Measurements from ENCODE around the gene PAEP. TPM values are rescaled to one million over a fixed set of nuclear protein-coding genes. Genes with fewer than 3 reads are reported as not detected.

The PAEP gene
- total RNA-seq, 6 experiments from 2014 or later = not detected

DNA sequence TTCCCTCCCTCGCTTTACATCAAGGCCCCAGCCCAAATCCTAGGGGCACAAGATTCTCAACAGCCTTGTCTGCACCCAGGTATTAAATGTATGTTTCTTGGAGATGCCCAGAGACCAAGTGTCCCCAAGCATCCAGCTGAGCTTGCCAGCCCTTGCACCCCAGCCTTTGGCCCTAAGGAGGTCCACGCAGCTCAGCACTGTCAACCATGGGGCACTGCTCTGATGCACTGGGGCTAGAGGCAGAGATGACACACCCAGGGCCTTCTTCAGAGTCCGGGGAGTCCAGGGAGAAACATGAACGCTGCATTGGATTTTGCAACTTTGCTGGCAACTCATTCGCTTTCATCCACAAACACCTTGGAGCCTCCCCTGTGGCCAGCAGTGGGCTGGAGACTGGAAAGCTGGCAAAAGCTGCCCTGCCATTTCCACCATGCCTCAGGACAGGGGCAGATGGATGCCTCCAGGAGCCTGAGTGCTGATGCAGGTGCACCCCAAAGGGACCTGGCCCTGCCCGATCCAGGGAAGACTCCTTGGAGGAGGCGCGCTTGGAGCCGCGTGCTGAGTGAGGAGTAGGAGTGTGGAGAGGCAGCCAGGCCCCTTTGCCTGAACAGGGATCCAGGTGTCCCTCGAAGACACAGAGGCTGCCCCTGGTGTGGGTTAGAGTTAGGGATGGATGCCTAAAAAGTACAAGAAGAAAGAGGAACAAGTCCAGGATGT is 19.3 kb downstream of the PAEP start:
- H3K4me1 ChIP-seq = no peaks in the 10 kb centered on the region
- intact Hi-C loops (cut with DNase I) = no loop called here
- no peak for TF ChIP-seq POLR2A (IDR thresholded peaks at IDR 0.05)
- TF ChIP-seq, protein P1, sequence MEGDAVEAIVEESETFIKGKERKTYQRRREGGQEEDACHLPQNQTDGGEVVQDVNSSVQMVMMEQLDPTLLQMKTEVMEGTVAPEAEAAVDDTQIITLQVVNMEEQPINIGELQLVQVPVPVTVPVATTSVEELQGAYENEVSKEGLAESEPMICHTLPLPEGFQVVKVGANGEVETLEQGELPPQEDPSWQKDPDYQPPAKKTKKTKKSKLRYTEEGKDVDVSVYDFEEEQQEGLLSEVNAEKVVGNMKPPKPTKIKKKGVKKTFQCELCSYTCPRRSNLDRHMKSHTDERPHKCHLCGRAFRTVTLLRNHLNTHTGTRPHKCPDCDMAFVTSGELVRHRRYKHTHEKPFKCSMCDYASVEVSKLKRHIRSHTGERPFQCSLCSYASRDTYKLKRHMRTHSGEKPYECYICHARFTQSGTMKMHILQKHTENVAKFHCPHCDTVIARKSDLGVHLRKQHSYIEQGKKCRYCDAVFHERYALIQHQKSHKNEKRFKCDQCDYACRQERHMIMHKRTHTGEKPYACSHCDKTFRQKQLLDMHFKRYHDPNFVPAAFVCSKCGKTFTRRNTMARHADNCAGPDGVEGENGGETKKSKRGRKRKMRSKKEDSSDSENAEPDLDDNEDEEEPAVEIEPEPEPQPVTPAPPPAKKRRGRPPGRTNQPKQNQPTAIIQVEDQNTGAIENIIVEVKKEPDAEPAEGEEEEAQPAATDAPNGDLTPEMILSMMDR (IDR thresholded peaks at IDR 0.05) = no peak
- H3K4me3 ChIP-seq = no peak overlapping the region
- no peaks in the 10 kb centered on the region for H3K9me3 ChIP-seq
- H3K36me3 ChIP-seq = no peaks in the 10 kb centered on the region
- no peaks in the 10 kb centered on the region for H3K27me3 ChIP-seq
- H3K27ac ChIP-seq = no peak overlapping the region
- DNase-seq (peak in 1 of 3 donors; percentile 30), ATAC-seq (no peak)
- 44% methylated on average over 4 of the region's 11 CpGs for WGBS (ENCODE audit: insufficient coverage, low coverage, low lambda C conversion rate, missing lambda C conversion rate)

DNA sequence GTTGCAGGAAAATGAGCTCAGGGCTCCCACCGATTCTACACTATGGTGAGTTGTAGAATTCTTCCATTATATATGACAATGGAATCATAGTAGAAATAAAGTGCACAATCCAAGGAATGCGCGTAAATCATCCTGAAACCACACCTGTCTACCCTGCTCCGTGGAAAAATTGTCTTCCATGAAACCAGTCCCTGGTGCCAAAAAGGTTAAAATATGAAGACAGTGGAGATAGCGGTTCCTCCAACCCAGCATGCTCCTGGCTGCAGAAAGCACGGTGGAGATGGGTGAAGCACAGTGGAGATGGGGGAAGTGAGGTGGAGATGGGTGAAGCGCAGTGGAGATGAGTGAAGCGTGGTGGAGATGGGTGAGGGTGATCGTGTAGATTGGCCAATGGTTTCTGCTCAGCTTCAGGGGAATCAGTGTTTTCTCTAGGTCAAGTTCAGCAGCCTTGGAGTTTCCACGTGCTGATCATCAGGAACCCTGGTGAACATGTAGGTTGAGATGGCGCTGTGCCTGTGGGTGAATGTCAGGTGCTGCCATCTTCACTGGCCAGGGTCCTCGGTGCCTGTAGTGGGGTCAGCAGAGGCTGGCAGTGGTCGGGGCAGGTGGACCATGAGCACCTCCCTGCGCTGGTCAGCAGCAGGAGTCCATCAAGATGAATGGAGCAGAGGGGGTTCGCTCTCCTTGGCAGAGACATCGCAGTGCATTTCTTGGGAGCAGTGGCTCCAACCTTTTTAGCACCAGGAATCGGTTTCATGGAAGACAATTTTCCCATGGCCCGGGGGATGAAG is 20.3 kb downstream of the PAEP start:
- no peaks in the 10 kb centered on the region for H3K36me3 ChIP-seq
- intact Hi-C loops (cut with DNase I) = no loop called here
- no peaks in the 10 kb centered on the region for H3K4me1 ChIP-seq
- 75% methylated on average over 11 of the region's 18 CpGs for WGBS (ENCODE audit: insufficient coverage, low coverage, low lambda C conversion rate, missing lambda C conversion rate)
- DNase-seq (peak in 1 of 3 donors; percentile 31), ATAC-seq (no peak)
- H3K27me3 ChIP-seq = no peaks in the 10 kb centered on the region
- TF ChIP-seq, protein P1 (IDR thresholded peaks at IDR 0.05) = no peak
- no peak for TF ChIP-seq POLR2A (IDR thresholded peaks at IDR 0.05)
- H3K9me3 ChIP-seq = no peaks in the 10 kb centered on the region
- H3K4me3 ChIP-seq = no peak overlapping the region
- H3K27ac ChIP-seq = no peak overlapping the region

DNA sequence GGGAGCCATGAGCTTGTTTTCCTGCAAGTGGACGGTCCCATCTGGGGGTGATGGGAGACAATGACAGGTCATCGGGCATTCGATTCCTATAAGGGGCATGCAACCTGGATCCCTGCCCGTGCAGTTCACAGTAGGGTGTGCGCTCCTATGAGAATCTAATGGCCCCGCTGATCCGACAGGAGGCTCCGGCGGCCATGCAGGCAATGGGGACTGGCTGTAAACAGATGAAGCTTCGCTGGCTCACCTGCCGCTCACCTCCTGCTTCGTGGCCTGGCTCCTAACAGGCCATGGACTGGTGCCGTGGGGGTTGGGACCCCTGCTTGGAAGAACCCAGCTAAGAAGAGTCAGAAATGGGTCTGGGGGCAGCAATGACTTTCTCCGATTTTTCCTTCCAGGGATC is 21.0 kb downstream of the PAEP start:
- H3K4me3 ChIP-seq = no peak overlapping the region
- H3K4me1 ChIP-seq = no peaks in the 10 kb centered on the region
- peak in 1 of 3 donors; percentile 42 for DNase-seq
- no peak for TF ChIP-seq POLR2A (IDR thresholded peaks at IDR 0.05)
- TF ChIP-seq, protein P1 (IDR thresholded peaks at IDR 0.05) = no peak
- H3K9me3 ChIP-seq = no peaks in the 10 kb centered on the region
- intact Hi-C loops (cut with DNase I) = no loop called here
- no peaks in the 10 kb centered on the region for H3K27me3 ChIP-seq
- no peak overlapping the region for H3K27ac ChIP-seq
- WGBS (ENCODE audit: insufficient coverage, low coverage, low lambda C conversion rate, missing lambda C conversion rate) = 59% methylated on average over 5 of the region's 14 CpGs
- no peak for ATAC-seq
- no peaks in the 10 kb centered on the region for H3K36me3 ChIP-seq

DNA sequence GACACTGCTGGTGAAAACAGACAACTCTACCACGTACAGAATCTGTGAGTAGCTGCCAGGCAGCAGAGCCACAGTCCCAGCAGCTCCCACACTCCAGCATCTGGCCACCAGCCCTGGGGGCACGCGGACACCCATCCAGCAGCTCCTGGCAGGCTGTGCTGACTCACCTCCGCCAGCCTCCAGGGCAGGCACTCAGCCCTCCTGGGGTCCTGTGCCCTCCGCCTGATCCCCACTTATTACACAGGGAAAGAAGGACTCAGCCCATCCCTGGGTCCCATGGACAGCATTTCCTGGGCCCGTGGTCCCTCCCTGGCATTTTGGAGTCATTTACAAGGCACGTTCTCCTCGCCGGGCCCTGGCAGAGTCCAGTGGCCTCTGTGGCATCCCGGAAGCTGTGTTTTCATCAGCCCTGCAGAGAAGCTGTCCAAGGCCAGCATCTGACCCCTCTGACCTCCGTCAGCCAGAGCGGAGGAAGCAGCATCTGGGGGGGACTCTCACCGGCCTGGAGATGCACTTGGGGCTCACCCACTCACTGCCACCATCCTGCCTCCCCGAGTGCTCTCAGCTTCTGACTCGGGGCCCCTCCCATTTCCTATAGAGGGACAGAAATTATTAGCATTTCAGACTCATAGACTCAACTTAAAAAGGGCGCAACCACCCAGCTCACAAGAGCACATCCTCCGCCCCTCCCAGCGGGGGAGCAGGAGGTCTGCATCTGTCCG is 21.6 kb downstream of the PAEP start:
- H3K27me3 ChIP-seq = no peaks in the 10 kb centered on the region

More for the DNA sequence above, 21.6 kb downstream of the PAEP start:
- DNase-seq (no peak), ATAC-seq (no peak)
- intact Hi-C loops (cut with DNase I) = no loop called here
- Histone ChIP-seq H3K4me1 (no peaks in the 10 kb centered on the region), H3K36me3 (no peaks in the 10 kb centered on the region), H3K9me3 (no peaks in the 10 kb centered on the region), H3K4me3 (no peak overlapping the region), H3K27ac (no peak overlapping the region)
- no peak for TF ChIP-seq POLR2A (IDR thresholded peaks at IDR 0.05)
- TF ChIP-seq, protein P1 (IDR thresholded peaks at IDR 0.05) = no peak
- 45% methylated on average over 5 of the region's 19 CpGs for WGBS (ENCODE audit: insufficient coverage, low coverage, low lambda C conversion rate, missing lambda C conversion rate)

Data from right lobe of liver (tissue), 6 donors.